Epithelial cell of proximal tubule (primary cell): Measurements from ENCODE around the gene CACNA2D2. TPM values are rescaled to one million over a fixed set of nuclear protein-coding genes. Genes with fewer than 3 reads are reported as not detected.

Experiments used
- DNase-seq: peaks from one replicate; pipeline ENCODE4 v3.0.0-alpha.2; 2011; ENCODE audit warnings: low read depth
- H3K4me3 ChIP-seq: 2 replicates; pipeline ENCODE4 v1.5.1; 2011; ENCODE audit warnings: low read depth, mild to moderate bottlenecking, low read length
- total RNA-seq: library from RNA; depleted of rRNA; stranded (reverse); fragments of >200 nt; gene quantifications from 2 replicates; pipeline ENCODE4 v1.2.3, GENCODE V29; 2015
- TF ChIP-seq, protein P1 (sequence below): conservative IDR thresholded peaks from 2 replicates; pipeline ENCODE4 v1.5.1; 2012; ENCODE audit warnings: low read depth, mild to moderate bottlenecking, low read length

CACNA2D2 gene
- total RNA-seq, 1 donor from 2014 or later, result not detected

DNA sequence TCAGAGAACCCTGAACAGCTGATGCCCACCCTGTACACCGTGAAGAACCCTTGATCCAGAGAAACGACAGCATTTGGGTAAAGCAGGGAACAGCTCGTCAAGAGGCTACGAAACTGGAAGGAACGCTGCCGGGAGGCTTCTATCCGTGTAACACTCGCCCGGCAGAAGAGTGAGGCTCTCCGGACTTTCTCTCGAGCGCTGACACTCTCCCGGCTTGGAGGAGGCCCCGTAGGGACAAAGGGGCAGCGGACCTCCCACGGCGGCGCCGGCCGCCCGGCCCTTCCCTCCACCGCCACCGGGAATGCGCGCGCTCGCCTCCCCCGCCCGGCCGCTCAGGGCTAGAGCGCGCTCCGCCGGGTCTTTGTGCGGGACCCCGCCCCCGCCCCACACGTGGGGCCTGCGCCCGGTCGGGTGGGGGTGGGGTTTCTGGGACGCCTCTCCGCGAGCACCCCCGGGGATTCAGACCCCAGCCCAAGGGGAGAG, 182.5 kb downstream of the CACNA2D2 start:
- H3K4me3 ChIP-seq, result peak overlapping the region; percentile 89
- TF ChIP-seq, protein P1, sequence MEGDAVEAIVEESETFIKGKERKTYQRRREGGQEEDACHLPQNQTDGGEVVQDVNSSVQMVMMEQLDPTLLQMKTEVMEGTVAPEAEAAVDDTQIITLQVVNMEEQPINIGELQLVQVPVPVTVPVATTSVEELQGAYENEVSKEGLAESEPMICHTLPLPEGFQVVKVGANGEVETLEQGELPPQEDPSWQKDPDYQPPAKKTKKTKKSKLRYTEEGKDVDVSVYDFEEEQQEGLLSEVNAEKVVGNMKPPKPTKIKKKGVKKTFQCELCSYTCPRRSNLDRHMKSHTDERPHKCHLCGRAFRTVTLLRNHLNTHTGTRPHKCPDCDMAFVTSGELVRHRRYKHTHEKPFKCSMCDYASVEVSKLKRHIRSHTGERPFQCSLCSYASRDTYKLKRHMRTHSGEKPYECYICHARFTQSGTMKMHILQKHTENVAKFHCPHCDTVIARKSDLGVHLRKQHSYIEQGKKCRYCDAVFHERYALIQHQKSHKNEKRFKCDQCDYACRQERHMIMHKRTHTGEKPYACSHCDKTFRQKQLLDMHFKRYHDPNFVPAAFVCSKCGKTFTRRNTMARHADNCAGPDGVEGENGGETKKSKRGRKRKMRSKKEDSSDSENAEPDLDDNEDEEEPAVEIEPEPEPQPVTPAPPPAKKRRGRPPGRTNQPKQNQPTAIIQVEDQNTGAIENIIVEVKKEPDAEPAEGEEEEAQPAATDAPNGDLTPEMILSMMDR, result no peak
- no peak for DNase-seq

DNA sequence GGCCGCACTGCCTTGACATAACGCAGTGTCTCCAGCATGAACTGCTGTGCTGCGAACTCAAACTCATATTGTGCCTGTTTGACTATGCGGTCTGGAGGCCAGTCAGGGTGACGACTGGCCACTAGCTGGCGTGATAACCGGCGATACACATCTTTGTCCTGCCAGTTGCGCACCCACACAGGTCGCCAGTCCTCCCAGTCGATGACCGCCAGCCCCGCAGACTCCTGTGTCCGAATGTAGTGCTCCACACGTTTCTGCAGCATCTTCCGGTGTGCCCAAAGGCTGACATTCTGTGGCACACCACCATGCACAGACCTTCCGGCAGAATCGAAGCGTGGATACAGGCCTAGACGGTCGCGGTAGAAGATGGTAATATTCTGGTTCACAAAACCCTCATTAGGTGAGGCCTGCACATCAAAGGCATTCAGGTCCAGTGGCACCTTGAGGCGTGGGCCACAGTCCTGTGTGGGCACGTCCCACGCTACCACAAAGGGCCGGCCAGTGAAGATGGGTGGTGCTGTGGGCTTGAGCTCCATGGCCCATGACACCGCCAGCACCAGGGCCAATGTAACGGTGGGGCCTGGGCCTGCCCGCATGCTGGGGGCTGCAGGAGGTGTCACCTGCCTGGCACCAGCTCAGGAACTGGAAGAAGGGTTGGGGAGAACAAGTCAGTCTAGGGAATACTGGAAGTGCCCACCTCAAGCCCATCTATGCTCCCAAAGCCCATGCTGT, 183.4 kb downstream of the CACNA2D2 start:
- TF ChIP-seq, protein P1, result no peak
- no peak for DNase-seq
- peak overlapping the region; percentile 89 for H3K4me3 ChIP-seq

DNA sequence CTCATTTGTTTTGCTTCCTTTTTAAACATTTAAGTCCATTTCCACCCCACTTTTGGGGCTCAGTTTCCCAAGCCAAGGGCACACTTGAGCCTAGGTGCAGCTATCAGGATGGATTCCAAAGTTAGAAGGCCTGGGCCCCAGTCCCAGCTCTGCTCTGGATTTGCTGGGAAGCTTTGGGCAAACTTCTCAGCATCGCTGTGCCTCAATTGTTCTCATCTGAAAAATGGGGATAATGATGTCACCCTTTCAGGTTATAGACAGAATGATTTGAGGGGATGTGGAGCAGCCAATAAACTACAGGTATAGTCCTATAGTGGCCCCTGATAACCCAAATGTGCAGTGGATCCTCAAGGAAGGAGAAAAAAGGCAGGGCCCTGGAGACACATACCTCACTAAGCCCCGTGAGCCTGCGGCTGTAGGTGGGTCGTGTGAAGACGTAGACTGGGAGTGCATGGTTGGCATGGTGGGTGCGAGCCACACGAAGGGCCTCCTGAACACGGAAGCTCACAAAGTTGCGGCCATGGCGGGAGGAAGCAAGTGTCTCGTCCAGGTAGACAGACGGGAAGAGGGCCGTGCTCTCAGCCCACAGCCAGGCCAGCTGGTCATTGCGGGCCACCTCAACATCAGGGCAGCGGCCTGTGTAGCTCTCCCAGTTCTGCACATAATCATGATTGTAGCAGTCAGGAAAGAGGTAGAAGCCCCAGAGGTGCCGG, 184.1 kb downstream of the CACNA2D2 start:
- H3K4me3 ChIP-seq, result no peak overlapping the region
- TF ChIP-seq, protein P1, result no peak
- no peak for DNase-seq

DNA sequence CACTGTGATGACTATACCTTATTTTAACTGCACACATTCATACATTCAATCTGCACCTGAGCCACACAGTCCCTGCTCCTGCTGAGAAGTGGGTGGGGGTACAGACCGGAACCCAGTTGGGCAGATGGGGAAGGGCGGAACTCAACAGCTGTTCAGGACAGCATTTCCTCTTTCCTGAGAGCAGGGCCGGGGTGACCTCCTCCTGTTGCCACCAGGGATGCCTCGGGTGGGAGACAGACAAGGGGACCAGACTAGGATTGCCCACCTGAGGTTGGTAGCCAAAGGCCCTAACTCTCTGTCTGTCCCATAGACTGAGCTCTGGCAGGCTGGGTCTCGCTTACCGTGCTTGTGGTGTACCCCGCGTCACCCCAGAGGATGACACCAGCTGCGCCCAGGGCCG, 184.8 kb downstream of the CACNA2D2 start:
- DNase-seq, result no peak
- no peak overlapping the region for H3K4me3 ChIP-seq
- TF ChIP-seq, protein P1, result no peak

DNA sequence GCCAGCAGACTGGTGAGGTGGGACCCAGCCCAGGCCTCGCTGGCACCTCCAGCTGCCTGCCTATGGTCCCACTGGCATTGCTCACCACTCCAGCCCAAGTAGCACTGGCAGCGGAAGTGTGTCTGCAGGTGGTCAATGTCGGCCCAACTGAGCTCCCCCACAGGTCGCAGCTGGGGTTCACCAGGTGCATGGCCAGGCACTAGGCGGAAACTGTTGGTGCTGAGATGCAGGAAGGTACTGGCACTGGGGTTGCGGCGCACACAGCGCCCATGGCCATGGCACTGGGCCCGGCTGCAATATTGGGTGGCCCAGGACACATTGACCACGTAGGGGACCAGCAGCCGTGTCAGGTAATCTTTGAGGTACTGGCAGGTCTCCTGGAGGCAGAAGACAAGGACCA, 185.3 kb downstream of the CACNA2D2 start:
- H3K4me3 ChIP-seq, result no peak overlapping the region
- DNase-seq, result no peak
- TF ChIP-seq, protein P1, result no peak

DNA sequence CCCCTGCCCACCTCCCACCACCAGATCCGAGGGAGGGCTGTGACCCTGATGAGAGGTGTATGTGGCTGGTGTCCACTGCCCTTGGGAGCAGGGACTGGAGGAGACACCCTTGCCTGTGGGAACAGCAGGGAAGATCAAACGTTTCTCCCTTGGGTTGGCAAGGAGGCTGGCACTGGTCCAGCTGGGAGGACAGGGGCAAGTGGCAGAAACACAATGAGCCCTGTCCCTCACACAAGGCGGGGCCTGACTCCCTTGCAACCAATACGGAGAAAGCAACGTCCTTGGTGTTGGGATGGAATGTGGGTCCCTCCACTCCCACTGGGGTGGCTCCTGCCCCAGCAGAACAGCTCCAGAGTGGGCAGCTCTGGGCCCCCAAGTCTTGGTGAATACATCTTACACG, 186.1 kb downstream of the CACNA2D2 start:
- no peak for DNase-seq
- TF ChIP-seq, protein P1, result no peak
- H3K4me3 ChIP-seq, result no peak overlapping the region
